MV-4-11 (cell line): ENCODE measurements around the gene PCSK6.

Experiments
- DNase-seq: peaks from one replicate; lab custom pipeline; 2025; lab: John Stamatoyannopoulos, UW

Gene PCSK6

GRCh38 chr15:101522621-101523559, 33.4 kb upstream of the PCSK6 start:
- no peak for DNase-seq

DNA sequence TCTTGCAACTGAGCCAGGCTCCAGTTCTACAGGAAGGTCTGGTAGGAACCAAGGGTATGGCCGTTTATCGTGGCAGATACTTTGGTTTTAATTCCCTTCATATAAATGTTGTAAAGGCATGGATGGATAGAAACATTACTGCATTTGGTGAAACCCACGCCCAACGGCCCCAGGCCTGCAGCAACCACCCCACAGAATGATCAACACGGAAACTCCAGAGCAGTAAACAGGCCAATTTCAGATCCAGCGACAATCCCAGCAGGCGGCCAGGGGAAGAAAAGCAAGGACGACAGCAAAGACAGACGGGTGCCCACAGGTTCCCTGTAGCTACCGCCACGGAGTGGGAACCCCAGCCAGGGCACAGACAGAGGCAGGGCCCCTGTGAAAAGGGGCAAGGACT, 32.6 kb upstream of the PCSK6 start:
- no peak for DNase-seq

- DNase-seq, result peak; percentile 80
These were observed 32.1 kb upstream of the PCSK6 start for GRCh38 chr15:101521591-101521990.

- DNase-seq, result no peak
These were observed 31.6 kb upstream of the PCSK6 start for GRCh38 chr15:101521069-101521468.

- DNase-seq, result no peak
These were observed 30.9 kb upstream of the PCSK6 start for GRCh38 chr15:101520395-101520794.

DNA sequence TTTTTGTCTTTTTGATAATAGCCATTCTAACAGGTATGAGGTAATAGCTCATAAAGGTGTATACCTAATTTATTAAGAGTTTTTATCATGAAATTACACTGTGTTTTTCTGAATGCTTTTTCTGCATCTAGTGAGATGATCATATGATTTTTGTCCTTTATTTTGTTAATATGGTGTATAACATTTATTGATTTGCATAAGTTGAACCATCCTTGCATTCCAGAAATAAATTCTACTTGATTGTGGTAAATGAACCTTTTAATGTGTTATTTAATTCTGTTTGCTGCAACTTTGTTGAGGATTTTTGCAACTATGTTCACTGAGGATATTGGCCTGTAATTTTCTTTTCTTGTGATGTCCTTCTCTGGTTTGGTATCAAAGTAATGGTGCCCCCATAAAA, 28.0 kb upstream of the PCSK6 start:
- no peak for DNase-seq

- DNase-seq, result no peak
These were observed 24.8 kb upstream of the PCSK6 start for GRCh38 chr15:101514318-101514717.

GRCh38 chr15:101511717-101512116, 22.2 kb upstream of the PCSK6 start:
- no peak for DNase-seq

DNA sequence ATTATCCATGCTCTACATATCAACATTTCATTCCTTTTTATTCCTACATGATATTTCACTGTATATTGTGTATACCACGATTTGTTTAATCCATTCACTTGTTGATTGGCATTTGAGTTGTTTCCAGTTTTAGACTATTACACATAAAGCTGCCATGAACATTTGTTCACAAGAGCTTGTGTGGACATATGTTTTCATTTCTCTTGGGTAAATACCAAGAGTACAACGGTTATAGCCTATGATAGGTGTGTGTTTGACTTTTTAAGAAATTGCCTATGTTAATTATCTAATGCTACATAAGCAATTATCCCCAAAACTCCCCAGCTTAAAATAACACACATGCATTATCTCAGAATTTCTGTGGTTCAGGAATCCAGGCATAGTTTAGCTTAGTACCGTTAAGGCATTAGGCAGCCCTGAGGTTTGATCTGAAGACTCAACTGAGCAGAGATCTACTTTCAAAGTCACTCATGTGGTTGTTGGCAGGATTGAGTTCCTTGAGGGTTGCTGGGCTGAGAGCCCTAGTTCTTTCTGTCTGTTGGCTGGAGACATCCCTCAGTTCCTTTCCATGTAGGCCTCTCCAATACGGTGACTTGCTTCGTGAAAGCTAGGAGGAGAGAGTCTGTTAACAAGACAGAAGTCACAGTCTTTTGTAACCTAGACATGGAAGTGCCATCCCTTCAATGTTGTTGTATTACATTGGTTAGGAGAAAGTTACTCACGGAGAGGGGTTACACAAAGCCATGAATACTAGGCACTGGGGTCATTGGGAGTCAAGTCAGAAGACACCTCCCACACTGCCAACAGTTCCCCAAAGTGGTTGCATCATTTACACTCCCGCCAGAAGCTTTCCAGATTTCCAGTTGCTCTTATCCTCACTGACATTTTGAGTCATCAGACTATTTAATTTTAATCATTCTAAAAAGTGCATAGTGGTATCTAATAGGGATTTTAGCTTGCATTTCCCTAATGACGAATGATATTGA, 21.0 kb upstream of the PCSK6 start:
- peak; percentile 92 for DNase-seq

- no peak for DNase-seq
These were observed 19.8 kb upstream of the PCSK6 start for GRCh38 chr15:101509279-101509678.

DNA sequence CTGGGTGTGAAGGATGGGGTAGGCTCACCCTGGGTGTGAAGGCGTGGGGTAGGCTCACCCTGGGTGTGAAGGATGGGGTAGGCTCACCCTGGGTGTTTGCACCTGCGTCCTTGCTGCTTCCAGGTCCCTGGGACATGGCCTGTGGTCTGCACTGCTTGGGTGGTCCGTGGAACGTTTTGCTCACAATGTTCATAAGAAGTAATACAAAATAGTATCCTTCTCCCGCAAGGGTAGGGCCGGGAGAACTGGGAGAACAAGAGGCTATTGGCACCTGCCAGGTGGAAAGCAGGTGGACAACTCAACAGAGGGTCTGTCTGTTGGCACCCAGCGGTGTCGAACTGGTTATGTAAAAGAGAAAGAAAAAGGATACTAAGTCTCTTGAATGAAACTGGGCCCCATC, 17.0 kb upstream of the PCSK6 start:
- no peak for DNase-seq

GRCh38 chr15:101505610-101506337, 16.3 kb upstream of the PCSK6 start:
- DNase-seq, result no peak

- DNase-seq, result no peak
These were observed 15.5 kb upstream of the PCSK6 start for GRCh38 chr15:101504866-101505609.

- no peak for DNase-seq
These were observed 14.9 kb upstream of the PCSK6 start for GRCh38 chr15:101504373-101504772.

DNA sequence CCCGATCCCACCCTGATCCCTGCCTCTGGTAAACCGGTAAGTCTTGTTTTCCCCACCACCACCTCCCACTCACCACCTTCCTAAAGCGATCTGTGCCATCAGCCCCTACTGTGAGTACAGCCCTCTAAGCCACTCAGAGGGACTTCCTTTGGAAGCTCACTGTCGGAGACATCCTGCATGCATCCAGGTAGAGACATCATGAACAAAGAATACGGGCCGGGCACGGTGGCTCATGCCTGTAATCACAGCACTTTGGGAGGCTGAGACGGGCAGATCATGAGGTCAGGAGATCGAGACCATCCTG, 13.7 kb upstream of the PCSK6 start:
- DNase-seq, result no peak

- DNase-seq, result no peak
These were observed 13.2 kb upstream of the PCSK6 start for GRCh38 chr15:101502572-101503295.

GRCh38 chr15:101501703-101502373, 12.3 kb upstream of the PCSK6 start:
- peak; percentile 12 for DNase-seq

DNA sequence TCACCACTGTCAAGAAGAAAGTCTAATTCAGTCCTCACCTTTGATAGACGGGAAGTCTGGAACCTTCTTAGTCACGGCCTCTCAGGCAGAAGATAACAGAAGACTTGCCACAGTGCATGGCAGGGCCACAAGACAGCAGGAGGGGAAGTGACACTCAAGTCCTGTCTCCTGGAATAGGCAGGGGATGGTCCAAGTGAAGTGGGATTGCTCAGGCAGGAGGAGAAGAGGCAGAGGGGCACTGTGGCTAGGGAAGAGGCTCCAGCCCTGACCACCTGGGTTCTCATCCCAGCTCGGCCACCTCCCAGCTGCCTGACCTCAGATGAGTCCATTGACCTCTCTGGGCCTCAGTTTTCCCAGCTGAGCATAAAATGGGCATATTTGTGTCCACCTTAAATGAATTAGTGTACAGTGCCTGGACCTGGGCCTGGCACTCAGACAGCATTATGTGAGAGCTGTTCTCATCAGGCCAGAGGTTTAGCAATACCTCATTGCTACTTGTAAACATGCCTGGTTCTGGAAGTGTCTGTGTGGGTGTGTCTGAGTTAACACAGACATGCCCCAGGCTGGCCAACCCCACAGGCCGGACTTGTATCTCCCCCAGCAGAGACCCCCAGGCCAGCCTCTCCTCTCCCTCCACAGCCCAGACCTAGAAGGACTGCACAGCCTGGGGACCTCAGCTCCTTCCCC, 11.5 kb upstream of the PCSK6 start:
- DNase-seq, result peak; percentile 40

DNA sequence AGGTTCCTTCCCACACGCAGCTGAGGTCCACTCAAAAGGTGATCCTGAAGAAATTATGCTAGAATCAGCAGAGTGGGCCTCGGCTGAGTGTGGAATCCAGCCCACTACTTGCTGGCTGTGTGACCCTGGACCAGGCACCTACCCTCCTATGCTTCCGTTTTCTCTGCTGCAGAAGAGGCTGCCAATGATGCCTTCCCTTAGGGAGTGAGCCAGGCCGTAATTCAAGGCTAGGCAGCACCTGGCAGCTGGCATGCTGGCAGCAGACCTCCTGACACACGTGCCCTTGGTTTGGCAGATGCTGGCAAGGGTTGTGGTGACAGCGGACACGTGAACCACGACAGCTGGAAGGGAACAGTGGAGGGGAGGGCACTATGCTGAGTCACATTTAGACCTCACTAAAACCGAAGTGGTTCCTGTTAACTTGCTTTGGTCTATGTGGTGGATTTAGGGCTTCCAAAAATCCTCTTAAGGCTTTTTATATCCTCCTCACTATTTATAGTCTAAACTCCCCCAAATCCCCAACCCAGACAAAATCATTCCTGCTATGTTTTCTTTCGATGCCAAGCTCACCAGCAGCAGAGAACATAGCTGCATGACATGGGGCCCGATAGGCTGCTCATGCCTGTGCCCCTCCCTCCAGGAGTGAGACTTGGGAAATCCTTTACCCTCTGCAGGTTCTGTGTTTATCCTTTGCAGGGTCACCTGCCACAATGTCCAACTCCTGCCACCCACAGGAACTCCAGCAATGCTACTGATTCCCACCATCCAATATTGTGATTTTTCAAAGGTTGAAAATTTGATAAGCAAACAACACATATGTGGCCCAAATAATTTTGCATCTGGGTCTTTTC, 10.6 kb upstream of the PCSK6 start:
- peak; percentile 95 for DNase-seq
